Daoy (cell line): ENCODE results near the gene HIF1A. TPM values are rescaled to one million over a fixed set of nuclear protein-coding genes. Genes with fewer than 3 reads are reported as not detected.
"Not testable (repeated sequence)": the region's sequence is repeated elsewhere in the genome, so short reads cannot be mapped to it uniquely, and the experiment has no call there.

Experiments used
- DNase-seq: peaks from one replicate; pipeline ENCODE4 v3.0.0-alpha.2; 2015; ENCODE audit warnings: low read depth
- total RNA-seq: library from RNA; depleted of rRNA; stranded (reverse); fragments of >200 nt; shearing (Covaris generic); gene quantifications from 2 replicates; pipeline ENCODE4 v1.2.3, GENCODE V29; 2014; rRNA removed

Gene HIF1A
- 258 and 272 TPM in 2 replicates for total RNA-seq

DNA sequence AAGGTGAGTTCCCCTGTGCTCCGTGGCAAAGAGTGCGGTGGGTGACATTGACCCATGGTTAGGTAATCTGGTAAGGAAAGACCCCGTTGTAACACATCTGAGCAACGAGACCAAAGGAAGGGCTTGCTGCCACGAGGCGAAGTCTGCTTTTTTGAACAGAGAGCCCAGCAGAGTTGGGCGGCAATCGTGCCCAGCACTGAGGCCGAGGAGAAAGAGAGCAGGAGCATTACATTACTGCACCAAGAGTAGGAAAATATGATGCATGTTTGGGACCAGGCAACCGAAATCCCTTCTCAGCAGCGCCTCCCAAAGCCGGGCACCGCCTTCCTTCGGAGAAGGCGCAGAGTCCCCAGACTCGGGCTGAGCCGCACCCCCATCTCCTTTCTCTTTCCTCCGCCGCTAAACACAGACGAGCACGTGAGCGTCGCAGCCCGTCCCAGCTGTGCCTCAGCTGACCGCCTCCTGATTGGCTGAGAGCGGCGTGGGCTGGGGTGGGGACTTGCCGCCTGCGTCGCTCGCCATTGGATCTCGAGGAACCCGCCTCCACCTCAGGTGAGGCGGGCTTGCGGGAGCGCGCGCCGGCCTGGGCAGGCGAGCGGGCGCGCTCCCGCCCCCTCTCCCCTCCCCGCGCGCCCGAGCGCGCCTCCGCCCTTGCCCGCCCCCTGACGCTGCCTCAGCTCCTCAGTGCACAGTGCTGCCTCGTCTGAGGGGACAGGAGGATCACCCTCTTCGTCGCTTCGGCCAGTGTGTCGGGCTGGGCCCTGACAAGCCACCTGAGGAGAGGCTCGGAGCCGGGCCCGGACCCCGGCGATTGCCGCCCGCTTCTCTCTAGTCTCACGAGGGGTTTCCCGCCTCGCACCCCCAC lies at the start of gene HIF1A:
HIF1A (plus strand) TSS at position 684 of the 865 bp plus-strand sequence. CDS start 292 bp downstream, outside the sequence.
- peak; percentile 100 for DNase-seq

DNA sequence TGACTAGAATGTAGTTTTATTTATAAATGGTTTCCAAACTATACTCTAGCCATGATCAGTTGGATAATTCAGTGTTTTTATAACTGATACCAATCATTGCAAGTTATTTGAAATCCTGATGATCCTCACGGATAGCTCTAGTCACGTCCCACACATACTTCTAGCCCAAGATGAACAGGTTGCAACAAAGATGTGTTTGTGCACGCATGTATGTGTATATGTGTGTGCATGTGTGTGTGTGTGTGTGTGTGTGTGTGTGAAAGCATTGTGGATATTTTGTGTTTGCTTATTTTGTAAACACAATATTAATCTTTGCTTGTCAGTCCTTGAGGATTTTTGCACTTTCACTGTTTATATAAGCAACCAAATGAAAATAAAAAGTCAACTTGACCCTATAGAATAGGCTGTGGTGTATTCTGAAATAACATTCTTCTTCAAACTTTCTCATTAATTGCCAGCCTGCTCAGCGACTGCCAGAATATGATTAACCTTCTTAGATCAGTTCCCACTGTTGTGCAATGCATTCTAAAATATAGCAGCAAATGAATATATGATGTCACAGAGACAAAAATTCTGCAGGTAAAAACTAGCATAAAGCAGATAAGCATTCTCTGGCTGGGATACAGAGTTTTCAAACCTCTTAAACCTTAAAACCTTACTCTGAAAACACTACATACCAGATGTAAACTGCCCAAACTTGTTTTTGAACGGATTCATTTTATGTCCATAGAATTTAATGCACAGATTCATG lies 48.8 kb upstream of the HIF1A start:
- DNase-seq, result no peak

DNA sequence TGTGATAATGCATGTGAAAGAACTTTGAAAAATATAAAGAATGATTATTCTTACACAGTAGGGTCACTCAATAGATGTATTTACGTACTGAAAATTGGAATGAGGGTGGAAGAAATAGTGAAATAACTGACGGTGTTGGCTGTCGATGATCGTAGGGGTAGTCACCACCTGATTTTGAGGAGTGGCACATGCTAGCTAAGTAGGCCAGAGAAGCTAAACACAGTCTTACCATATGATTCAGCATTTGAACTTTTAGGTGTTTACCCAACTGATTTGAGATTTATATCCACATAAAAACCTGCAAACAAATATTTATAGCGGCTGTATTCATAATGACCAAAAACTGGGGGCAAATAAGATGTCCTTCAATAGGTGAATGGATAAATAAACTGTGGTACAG lies 47.6 kb upstream of the HIF1A start:
- no peak for DNase-seq

DNA sequence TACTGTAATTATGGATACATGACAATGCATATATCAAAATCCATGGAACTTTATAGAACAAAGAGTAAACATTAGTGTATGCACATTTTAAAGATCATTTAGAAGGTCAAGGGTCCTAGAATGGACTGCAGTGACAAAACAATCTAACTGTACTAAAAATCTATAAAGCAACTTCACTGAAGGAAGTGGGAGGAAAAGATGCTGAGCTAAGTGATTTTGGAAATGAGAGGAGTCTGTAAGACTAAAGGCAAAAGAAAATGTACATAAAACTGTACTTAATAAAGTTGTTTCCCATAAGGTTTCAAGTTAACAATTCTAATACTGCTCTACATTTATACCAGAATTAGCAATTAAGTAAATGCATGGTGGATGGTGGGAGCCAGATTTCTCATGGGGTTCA lies 46.9 kb upstream of the HIF1A start:
- DNase-seq, result no peak

DNA sequence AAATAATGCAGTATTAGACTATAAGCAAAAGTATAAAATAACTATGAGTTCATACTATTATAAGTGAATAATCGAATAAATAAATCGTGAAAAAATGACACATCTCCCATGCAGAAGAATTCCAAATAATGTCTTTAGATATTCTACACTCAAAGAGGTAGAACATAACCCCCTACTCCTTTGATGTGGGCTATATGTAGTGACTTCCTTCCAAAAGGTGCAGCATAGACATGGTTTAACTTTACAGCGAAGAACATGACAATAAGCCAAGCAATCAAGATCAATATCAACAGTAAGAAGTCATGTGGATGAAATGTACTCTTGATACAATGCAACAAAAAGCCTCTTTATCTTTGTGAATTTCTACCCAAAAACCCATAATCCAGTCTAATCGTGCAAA lies 46.0 kb upstream of the HIF1A start:
- DNase-seq, result no peak

DNA sequence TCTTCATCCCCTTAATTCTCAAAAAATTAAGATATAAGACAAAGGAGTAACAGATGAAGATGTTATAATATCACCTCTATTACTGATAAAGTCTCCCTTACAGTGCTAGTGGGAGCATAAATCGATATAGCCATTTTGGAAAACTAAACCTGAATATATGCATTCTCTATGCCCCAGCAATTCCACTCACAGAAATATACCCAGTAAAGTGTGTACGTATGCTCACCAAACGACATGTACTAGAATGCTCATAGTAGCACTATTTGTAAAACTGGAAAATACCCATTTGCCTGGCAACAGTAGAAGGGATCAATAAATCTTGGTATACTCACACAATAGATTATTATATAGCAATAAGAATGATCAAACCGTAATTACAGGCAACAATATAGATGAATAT lies 44.0 kb upstream of the HIF1A start:
- no peak for DNase-seq

DNA sequence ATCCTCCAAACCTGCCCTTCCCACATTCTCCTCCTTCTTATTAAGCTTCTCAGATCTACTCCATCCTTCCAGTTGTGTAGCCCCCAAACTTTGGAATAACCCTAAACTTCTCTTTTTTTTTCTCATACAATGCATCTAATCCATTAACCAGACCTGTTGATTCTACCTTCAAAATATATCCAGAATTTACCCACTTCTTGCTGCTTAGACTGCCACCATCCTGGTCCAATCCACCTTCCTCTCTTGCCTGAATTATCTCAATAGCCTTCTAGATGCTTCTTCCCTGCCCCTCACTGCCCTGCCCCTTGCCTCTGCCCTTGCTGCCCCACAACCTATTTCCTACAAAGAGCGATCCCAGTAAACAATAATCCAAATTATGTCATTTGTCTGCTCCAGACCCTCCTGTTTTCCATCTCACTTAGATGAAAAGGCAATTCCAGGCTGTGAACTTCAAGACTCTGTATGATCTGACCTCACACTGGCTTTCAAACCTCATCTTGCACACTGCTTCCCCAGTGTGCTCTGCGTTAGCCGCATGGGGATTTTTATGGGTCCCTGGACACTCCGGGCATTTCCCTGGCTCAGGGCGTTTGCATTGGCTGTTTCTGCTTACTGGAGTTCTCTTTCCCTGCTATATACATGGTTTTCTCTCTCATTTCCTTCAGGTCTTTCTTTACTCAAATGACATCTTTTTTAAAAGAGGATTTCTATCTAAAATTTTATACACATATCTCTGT lies 42.6 kb upstream of the HIF1A start:
- DNase-seq, result peak; percentile 57

DNA sequence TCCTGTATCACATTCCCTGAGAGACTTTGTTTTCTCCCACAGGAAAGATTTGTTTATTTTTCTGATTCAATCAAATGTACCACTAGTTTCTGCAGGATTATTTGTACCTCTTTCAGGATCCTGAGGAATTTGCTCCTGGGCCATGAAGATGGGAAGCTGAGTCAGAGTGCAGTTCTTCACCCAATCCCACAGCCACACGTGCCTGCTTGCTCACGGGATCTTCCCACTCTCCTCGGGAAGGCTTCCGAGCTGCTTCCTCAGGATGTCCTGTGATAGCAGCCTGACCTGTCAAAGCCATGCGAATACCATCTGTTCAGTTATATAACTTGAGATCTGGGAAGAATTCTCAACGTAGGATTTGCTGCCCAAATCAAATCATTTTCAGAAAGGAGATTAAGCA lies 41.8 kb upstream of the HIF1A start:
- peak; percentile 79 for DNase-seq

DNA sequence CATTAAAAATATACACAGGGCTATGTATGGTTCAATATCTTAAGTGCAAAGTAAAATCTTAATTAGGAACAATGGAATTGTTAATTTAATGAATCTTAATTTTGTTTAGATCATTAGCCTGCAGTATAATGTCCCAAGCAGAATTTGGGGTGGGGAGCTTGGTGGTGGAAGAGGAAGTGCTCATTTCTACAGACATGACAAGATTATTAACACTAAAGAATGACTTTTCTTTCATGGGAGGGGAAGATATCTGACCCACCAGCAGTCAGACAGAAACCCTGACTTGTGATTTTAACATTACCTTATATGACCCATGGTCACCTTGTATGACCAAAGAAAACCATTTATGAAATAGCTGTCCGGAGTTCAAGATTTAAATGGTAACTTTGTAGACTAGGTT lies 41.3 kb upstream of the HIF1A start:
- DNase-seq, result no peak

DNA sequence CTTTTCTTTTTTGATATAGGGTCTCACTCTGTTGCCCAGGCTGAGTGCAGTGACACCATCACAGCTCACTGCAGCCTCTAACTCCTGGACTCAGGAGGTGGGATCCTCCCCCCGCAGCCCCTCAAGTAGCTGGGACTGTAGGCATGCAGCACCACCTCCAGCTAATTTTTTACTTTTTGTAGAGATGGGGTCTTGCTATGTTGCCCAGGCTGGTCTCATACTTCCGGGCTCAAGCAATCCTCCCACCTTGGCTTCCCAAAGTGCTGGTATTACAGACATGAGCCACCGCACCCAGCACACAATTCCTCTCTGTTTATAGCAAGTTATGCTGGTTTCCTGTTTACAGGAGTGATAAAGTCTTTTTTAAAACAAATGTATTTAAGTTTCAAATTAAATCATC lies 39.5 kb upstream of the HIF1A start:
- no peak for DNase-seq

DNA sequence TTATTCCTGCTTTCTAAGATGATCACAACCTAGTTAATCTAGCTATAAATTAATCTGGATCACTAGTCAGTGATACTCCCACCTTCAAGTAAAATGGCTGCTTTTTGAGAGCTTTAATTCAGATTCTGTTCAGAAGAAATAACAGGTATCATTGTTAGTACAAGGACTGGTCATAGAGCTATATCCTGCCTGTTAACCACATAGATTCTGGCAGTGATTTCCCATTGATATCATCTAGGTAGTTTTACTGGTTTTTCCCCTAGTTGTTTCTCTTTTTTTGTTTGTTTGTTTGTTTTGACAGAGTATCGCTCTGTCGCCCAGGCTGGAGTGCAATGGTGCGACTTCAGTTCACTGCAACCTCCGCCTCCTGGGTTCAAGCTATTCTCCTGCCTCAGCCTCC lies 39.0 kb upstream of the HIF1A start:
- no peak for DNase-seq

DNA sequence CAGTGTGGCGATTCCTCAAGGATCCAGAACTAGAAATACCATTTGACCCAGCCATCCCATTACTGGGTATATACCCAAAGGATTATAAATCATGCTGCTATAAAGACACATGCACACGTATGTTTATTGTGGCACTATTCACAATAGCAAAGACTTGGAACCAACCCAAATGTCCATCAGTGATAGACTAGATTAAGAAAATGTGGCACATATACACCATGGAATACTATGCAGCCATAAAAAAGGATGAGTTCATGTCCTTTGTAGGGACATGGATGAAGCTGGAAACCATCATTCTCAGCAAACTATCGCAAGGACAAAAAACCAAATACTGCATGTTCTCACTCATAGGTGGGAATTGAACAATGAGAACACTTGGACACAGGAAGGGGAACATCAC lies 37.2 kb upstream of the HIF1A start:
- not testable (repeated sequence) for DNase-seq

DNA sequence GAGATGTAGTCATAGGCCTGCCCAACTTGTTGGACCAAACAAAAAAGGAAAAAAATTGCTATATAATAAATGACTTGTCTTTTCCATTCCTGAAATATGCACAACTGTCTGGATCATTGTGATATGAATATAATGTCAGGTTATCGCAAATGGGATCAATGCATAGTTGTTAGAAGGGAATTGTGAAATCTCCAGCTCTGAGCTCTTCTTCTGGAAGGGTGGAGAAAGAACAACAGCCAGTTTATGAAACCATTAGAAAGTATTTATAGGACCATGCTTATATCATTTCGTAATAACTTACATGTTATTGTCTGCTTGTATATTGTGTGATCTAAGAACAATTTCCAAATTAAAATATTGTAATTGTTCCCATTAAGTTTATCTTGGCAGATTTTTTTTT lies 35.7 kb upstream of the HIF1A start:
- DNase-seq, result no peak

DNA sequence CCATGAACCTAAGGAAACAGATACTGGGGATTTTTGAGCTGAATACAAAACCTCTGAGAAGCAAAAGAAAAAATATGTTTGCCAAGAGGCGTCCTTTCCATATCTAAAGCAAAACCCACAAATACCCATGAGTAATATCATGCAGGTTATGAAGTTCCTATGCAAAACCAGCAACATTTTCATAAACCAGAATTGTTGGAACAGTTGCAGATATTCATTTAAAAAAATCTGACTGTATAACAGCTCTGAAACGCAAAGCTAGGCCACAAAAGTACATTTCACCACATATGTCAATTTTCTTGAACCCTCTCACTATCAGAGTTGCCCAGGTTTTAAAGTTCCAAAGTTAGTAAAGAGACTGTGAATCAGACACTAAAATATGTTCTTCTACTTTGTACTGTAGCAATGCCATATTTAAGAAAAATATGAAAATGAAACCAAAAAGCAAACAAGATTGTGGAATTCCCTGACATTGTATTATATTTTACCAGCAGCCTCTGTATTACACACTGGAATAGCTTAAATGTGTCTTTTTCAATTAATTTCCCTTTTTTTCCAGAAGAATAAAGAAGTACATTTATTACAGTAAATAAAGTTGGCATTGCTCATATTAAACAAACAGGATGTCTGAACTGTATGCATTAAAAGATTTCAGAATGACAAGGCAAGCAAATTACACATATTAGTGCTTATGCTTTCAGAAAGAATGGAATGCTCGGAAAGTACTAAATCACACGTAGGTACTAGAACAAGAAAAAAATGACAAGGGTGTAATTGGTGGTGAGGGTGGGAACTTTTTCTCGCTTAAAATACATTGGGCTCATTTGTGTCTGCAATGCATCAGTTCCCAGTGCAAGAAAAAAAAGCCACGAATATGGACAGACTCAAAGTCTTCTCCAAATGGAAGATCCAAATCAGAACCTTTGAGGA lies 33.6 kb upstream of the HIF1A start:
- DNase-seq, result no peak

DNA sequence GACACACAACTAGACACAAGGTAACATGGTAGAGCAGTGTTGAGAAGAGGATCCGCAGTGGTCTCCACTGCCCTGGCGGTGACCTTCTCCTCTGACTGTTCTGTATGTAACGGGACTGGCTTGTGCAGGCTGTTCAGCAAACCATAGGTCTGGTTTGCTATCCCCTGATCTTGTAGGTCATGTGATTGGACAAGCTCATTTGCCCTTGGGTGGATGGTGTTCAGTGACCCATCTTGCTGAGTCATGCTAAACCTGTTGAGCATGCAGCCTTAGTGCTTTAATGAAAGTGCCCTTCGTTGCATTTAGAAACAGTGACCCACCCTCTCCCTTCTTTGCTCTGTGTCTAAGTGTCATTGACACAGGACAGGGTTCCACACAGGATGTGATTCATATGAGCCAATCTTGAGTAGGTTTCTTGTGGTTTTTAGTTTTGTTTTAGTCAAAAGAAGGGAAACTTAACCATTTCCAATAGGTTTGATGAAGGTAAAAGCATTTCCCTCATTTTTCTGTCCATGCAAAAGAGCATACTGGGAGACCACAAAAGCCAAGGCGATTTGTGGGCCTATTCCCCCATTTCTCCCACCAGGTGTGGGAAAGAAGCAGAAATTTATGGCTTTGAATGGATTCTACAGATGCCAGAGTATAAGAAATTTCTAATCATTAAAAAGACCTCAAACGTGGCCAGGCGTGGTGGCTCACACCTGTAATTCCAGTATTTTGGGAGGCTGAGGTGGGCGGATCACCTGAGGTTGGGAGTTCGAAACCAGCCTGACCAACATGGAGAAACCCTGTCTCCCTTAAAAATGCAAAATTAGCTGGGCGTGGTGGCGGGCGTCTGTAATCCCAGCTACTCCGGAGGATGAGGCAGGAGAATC lies 32.6 kb upstream of the HIF1A start:
- peak; percentile 70 for DNase-seq

DNA sequence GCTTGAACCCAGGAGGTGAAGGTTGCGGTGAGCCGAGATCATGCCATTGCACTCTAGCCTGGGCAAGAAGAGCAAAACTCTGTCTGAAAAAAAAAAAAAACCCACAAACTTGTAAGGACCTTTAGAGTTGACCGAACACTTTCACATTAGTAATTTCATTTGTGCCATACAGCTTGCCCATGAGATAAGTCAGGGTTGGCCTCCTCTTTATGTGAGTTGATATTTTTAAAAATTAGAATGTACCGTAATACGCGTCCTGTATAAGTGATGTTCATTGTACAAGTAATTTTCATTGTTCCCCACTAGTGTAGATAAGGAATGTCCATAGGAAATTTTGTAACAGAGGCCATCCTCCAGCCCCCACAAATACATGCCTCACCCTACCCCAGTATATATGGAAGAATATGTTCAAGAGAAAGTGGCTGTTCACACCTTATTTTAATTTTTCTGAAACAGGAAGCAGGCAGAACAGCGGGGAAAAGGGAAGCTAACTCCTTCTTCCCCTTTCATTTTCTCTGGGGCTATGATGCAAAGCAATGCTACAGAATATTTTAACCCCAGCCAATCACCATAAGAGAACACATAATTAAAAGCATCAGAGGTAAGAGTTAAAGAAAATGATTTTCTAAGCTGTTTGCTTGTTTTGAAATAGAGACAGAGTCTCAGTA lies 31.9 kb upstream of the HIF1A start:
- DNase-seq, result no peak

DNA sequence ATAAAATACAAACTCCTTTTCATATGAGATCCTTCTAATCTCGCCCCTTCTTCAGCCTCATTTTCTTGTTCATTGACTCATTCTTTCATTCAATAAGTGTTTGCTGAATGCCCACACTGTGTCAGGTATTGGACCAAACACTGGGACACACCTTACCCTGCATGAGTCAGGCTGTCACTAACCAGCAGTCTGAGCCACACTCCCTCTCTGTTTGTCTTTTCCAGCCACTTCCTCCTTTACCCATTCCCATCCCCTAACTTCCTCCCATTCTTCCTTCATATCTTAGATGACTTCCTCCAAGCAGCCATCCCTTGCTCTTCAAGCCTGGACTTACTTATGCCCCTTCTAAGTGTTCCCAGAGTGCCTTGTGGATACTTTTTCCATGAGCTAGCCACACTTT lies 27.0 kb upstream of the HIF1A start:
- DNase-seq, result peak; percentile 50

DNA sequence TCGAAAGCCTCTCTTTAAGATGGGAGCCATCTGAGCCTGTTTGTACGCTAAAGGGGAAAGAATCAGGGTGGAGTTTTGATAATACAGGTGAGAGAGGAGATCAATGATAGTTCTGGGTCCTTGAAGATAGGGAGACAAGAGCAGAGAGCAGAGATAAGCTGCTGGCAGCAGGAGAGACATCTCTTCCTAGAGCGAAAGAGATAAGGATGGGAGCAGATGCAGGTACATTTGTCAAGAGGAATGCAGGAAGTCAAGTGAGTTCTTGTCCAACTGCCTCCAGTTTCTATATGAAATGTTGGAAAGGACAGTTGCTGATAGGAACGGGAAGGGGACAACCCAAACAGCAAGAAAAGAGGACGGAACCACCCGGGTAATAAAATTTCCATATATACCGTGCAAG lies 24.7 kb upstream of the HIF1A start:
- no peak for DNase-seq

DNA sequence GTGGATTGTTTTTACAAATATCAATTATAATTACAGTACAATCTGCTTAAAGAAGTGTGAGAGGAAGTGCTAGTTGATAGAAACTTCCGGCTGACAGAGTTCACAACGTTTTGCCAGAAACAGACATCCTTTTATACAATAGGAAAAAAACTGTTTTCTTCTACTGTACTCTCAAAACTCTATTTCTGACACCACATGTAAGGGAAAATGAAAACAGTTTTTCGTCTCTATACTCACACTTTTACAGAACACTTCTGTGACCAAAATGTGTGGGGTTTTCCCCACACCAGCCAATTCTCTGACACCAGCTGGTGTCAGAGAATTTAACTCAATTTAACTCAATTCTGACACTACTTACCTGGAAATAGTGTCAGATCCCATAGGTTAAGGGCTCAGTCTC lies 24.2 kb upstream of the HIF1A start:
- no peak for DNase-seq

DNA sequence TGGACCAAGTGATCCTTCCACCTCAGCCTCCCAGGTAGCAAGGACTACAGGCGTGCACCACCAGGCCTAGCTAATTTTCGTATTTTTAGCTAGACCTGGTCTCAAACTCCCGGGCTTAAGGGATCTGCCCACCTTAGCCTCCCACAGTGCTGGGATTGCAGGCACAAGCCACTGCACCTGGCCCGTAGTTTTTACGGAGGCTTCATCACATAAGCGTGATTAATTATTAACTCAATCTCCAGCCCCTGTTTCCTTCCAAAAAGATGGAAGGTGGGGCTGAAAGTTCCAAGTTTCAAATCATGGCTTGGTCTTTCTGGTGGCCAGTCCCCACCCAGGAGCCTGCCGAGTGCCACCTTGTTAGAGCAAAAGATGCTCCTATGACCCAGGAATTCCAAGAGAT lies 22.5 kb upstream of the HIF1A start:
- DNase-seq, result no peak
